Adrenal gland (tissue), 12 donors: ENCODE measurements around the gene CCDC92B. TPM values are rescaled to one million over a fixed set of nuclear protein-coding genes. Genes with fewer than 3 reads are reported as not detected.

Experiments
- DNase-seq, 7 donors: peaks; one replicate each; pipeline ENCODE4 v3.0.0-alpha.2; 2019 to 2020
- H3K27ac ChIP-seq, 5 donors: fragments of 200-600 bp; sonication (generic) in 4 of 5; 1 replicate in 3 of 5; 2 replicates in 2 of 5; pipeline versions ENCODE4 v1.5.1 to v1.8.0; 2016 to 2020; ENCODE audit warnings: mild to moderate bottlenecking in 1 of 5
- H3K27me3 ChIP-seq: fragments of 200-600 bp; 2 replicates; pipeline ENCODE4 v1.8.0; 2021
- H3K36me3 ChIP-seq, 2 donors: fragments of 200-600 bp; replicated peaks in 1 of 2; 1 replicate in 1 of 2; 2 replicates in 1 of 2; pipeline versions ENCODE4 v1.5.1 to v1.8.0; 2018 to 2022
- H3K4me1 ChIP-seq, 2 donors: fragments of 200-600 bp; replicated peaks in 1 of 2; 1 replicate in 1 of 2; 2 replicates in 1 of 2; pipeline versions ENCODE4 v1.5.1 to v1.8.0; 2018 to 2021
- H3K4me3 ChIP-seq, 4 donors: fragments of 200-600 bp; sonication (generic) in 3 of 4; one replicate each; pipeline ENCODE4 v1.5.1; 2016 to 2018
- H3K9me3 ChIP-seq, 3 donors: fragments of 200-600 bp; sonication (generic) in 1 of 3; replicated peaks in 1 of 3; 1 replicate in 2 of 3; 2 replicates in 1 of 3; pipeline versions ENCODE4 v1.5.1 to v1.8.0; 2016 to 2021
- POLR2A ChIP-seq, 2 donors: fragments of 450-650 bp; IDR thresholded peaks; one replicate each; pipeline ENCODE4 v1.6.1; 2017; ENCODE audit warnings: antibody characterized with exemption in 2 of 2, mild to moderate bottlenecking in 2 of 2, moderate library complexity in 1 of 2
- WGBS, 4 donors: extraction: QIAGEN DNeasy Blood & Tissue Kit in 2 of 4; methylation state at CpG; one replicate each; pipeline versions ENCODE4 v1.1.5 to v1.1.7; 2013 to 2017; 5-methylcytosine and 5-hydroxymethylcytosine counted together
- intact Hi-C, 2 donors: fragments of 100-400 bp; cut with DNase I; formaldehyde crosslinking; loops; one replicate each; pipeline versions ENCODE4 v1.14.1 to v1.15.0; 2022 to 2023
- polyA plus RNA-seq, 3 donors: library from polyadenylated mRNA; stranded (reverse); fragments of 200-250 nt in 2 of 3; fragments of 350-450 nt in 1 of 3; fragmentation: Illumina TruSeq in 1 of 3; extraction: RNeasy Lipid Tissue Mini Kit (QIAGEN cat#74804) in 1 of 3; gene quantifications; one replicate each; pipeline ENCODE4 v1.2.3, GENCODE V29; 2013 to 2014
- total RNA-seq, 9 donors: library from RNA; depleted of rRNA in 4 of 9; stranded (reverse); fragments of >200 nt in 4 of 9; fragments of 120-200 nt in 1 of 9; fragmentation: NEBNext Ultra II Directional in 1 of 9; extraction: Animal tissue kit (Norgen Biotek cat#: 25700) in 1 of 9; gene quantifications; one replicate each; pipeline versions ENCODE4 v1.1.0 to v1.2.4, GENCODE V29; 2013 to 2023
- TF ChIP-seq, protein P1 (sequence below), 6 experiments: fragments of 450-650 bp in 4 of 6; fragments of 200-600 bp in 2 of 6; sonication (generic) in 1 of 6; IDR thresholded peaks; 1 replicate in 5 of 6; 2 replicates in 1 of 6; pipeline versions ENCODE4 v1.5.1 to v1.8.0; 2016 to 2021; ENCODE audit warnings: antibody characterized with exemption in 6 of 6, mild to moderate bottlenecking in 2 of 6, moderate library complexity in 1 of 6
- donor health status: healthy with polysubstance abuse.
- donor health status: Bipolar disorder and iron deficiency.
- donor health status: DM: yes; HTN: yes; CAD: no.
- donor health status: DM: no; HTN: no; CAD: no.
- donor health status: DM: no; HTN: no; CAD: no.
- donor health status: DM: yes; HTN: yes; CAD: no.

Gene CCDC92B
- total and polyA plus RNA-seq, 12 donors, result 0.10 to 4.7 (median 0.55) TPM; not detected in 3

GRCh38 chr17:2684549-2684948 lies 64.9 kb downstream of the CCDC92B start:
- Histone ChIP-seq H3K27ac (no peak overlapping the region), H3K4me1 (peaks cover 12 to 26% of the 10 kb centered on the region in 2 donors), H3K27me3 (no peaks in the 10 kb centered on the region), H3K4me3 (no peak overlapping the region), H3K9me3 (no peaks in the 10 kb centered on the region), H3K36me3 (peaks cover 0 to 50% of the 10 kb centered on the region in 2 donors)
- intact Hi-C loops, result no loop called here
- TF ChIP-seq, protein P1, sequence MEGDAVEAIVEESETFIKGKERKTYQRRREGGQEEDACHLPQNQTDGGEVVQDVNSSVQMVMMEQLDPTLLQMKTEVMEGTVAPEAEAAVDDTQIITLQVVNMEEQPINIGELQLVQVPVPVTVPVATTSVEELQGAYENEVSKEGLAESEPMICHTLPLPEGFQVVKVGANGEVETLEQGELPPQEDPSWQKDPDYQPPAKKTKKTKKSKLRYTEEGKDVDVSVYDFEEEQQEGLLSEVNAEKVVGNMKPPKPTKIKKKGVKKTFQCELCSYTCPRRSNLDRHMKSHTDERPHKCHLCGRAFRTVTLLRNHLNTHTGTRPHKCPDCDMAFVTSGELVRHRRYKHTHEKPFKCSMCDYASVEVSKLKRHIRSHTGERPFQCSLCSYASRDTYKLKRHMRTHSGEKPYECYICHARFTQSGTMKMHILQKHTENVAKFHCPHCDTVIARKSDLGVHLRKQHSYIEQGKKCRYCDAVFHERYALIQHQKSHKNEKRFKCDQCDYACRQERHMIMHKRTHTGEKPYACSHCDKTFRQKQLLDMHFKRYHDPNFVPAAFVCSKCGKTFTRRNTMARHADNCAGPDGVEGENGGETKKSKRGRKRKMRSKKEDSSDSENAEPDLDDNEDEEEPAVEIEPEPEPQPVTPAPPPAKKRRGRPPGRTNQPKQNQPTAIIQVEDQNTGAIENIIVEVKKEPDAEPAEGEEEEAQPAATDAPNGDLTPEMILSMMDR (IDR thresholded peaks at IDR 0.05), result no peak
- no peak for TF ChIP-seq POLR2A (IDR thresholded peaks at IDR 0.05)
- WGBS, 4 donors, result 92 to 94% (median 93%) methylated on average over 18 of the region's 18 CpGs
- DNase-seq, result no peak

DNA sequence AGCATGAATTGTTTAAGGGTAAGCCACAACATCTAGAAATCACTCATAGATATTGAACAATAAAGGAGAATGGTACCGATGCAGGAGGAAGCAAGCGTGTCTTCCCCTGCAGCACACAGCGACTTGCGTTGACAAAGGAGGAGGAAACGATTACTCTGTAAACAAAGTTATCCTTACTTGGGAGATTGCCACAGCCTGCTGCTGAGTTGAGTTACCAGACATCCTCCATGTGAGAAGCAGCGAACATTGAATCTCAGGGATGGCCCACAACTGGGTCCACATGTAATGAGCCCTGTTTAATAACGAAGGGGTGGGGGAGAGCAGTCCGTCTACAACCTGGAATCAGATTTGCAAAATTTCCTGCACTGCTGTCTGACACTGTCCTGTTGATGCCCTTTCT lies 65.5 kb downstream of the CCDC92B start:
- H3K27me3 ChIP-seq, result no peaks in the 10 kb centered on the region

GRCh38 chr17:2682176-2682938 lies 67.1 kb downstream of the CCDC92B start:
- Histone ChIP-seq H3K36me3 (peaks cover 0 to 68% of the 10 kb centered on the region in 2 donors), H3K4me1 (peaks cover 10 to 15% of the 10 kb centered on the region in 2 donors), H3K4me3 (no peak overlapping the region), H3K27ac (no peak overlapping the region), H3K9me3 (no peaks in the 10 kb centered on the region), H3K27me3 (no peaks in the 10 kb centered on the region)
- no peak for DNase-seq
- WGBS, 4 donors, result 74 to 80% (median 76%) methylated on average over 3 of the region's 3 CpGs
- intact Hi-C loops, result no loop called here
- TF ChIP-seq POLR2A (IDR thresholded peaks at IDR 0.05), result no peak
- TF ChIP-seq, protein P1 (IDR thresholded peaks at IDR 0.05), result no peak

More for the DNA sequence above, 65.5 kb downstream of the CCDC92B start:
- Histone ChIP-seq H3K4me1 (peaks cover 12 to 20% of the 10 kb centered on the region in 2 donors), H3K4me3 (no peak overlapping the region), H3K9me3 (no peaks in the 10 kb centered on the region), H3K27ac (no peak overlapping the region), H3K36me3 (peaks cover 0 to 52% of the 10 kb centered on the region in 2 donors)
- WGBS, 4 donors, result 61 to 82% (median 73%) methylated on average over 8 of the region's 8 CpGs
- no peak for DNase-seq
- intact Hi-C loops, result no loop called here
- no peak for TF ChIP-seq POLR2A (IDR thresholded peaks at IDR 0.05)
- TF ChIP-seq, protein P1 (IDR thresholded peaks at IDR 0.05), result no peak

GRCh38 chr17:2681650-2682049 lies 67.8 kb downstream of the CCDC92B start:
- TF ChIP-seq, protein P1 (IDR thresholded peaks at IDR 0.05), result no peak
- 85 to 96% (median 86%) methylated on average over 7 of the region's 7 CpGs for WGBS, 4 donors
- Histone ChIP-seq H3K27me3 (no peaks in the 10 kb centered on the region), H3K9me3 (no peaks in the 10 kb centered on the region), H3K4me3 (no peak overlapping the region), H3K36me3 (peaks cover 0 to 71% of the 10 kb centered on the region in 2 donors), H3K27ac (no peak overlapping the region), H3K4me1 (peaks cover 4 to 8% of the 10 kb centered on the region in 2 donors)
- intact Hi-C loops, result no loop called here
- no peak for DNase-seq
